Measurements from ENCODE around the gene PARD3B.

DNA sequence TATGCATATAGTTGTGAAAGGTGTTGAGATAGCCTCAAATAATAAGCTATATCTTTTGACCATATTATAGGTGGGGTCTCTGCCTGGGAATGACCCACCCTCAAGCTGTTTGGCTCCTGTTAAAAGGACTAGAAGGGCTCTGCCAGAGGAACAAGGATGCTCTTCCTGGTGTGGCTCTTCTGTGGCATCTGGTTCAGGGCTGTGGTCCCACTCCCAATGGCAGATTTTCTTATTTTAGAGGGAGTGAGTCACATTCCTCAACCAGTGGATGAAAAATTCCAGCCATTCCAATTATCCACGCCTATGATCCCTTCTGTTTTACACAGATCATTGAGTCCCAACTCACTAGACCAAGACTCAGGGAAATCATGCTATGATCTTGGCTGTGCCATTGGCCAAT, 119.9 kb downstream of the PARD3B start:
- TF ChIP-seq CTCF (conservative IDR thresholded peaks at IDR 0.05) (no peak), EZH2 (IDR thresholded peaks at IDR 0.05; ENCODE audit: low read depth) (no peak)

All from PC-9 (cell line).